NOMO-1 (cell line): Measurements from ENCODE around the gene ZNF480.
"Not testable (repeated sequence)": the region's sequence is repeated elsewhere in the genome, so short reads cannot be mapped to it uniquely, and the experiment has no call there.

Source experiments
- DNase-seq, 2 experiments: peaks; one replicate each; lab custom pipeline; 2025; ENCODE audit not compliant: unreplicated experiment in 2 of 2; lab: John Stamatoyannopoulos, UW

ZNF480 gene

DNA sequence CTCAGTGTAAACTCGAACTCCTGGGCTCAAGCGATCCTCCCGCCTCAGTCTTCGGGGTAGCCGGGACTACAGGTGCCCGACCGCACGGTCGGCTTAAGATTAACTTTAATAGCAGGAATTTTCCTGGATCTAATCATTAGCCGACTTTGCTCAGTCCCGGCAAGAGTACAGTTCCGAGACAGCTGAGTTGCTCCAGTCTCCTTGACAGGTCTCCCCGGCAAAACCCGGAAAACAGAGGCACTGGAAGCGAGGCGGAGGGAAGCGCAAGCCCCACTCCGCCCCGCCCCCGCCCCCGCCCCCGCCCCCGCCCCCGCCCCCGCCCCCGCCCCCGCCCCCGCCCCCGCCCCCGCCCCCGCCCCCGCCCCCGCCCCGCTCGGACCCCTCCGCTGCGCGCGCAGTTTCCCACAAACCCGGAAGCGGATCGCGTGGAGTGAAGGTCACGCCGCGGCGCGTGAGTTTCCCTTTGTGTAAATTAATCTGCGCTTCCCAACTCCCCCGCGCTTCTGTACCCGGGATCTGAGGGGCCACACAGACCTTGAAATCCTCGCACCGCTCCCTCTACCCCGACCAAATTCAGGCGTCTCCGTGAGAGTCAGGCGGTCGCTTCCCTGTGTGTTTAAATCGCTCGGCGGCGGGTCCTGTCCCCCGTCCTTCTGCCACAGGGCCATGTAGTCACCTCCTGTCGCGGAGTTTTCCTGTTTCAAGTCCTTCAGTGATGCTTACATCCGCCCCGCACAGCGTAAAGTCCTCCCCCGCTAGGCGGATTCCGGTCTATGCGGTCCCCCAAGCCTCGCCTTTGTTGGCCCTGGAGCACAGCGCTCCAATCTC, at the start of gene ZNF480:
Gene ZNF480 (plus strand): TSS at position 397 of the 828 bp plus-strand sequence. CDS start 3,244 bp downstream, outside the sequence.
- peak; percentile 73 to 82 for DNase-seq

DNA sequence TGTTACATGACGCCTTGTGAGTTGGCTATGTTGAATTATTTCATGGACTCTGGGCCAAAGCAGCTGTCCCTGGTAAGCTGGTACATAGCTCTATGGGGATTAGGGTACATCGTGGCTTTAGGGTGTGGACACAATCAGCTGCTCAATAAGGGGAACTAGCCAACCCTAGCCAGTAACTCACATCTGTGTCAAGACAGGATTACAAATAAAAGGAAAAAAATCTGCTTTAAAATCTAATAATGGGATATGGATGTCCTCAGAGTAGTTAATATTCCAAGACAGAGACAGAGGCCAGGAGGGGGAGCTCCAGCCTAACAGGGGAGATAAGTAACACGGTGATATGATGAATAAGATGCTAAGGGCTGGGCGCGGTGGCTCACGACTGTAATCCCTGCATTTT, 48.7 kb upstream of the ZNF480 start:
- peak in 1 of 2 experiments; percentile 8 for DNase-seq

DNA sequence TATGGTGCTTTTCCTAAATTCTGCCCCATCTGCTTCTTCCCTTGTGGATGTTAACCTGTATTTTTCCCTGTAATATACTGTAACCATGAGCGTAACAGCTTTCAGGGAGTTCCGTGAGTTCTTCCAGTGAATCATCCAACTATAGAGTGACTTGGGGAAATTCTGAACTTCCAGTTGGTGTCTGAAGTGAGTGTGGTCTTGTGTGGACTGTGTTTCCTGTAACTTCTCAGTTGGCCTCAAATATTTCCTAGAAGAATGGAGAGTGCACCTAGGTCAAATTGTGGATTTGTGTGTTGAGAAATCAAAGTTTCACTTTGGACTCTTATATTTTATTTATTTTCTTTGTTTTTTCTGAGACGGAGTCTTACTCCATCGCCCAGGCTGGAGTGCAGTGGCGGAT, 38.5 kb upstream of the ZNF480 start:
- DNase-seq = no peak

DNA sequence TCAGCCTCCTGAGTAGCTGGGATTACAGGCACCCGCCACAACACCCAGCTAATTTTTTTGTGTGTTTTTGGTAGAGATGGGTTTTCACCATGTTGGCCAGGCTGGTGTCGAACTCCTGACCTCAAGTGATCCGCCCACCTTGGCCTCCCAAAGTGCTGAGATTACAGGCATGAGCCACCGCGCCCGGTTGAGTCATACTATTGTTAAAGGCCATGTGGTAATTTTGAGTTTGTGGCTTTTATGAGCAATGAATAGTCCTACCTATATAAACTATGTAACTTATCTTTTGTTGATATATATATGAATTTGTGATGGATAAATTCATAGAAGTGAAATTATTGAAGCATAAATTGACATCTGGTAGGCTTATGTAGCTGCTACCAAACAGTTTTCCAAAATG, 31.4 kb upstream of the ZNF480 start:
- not testable (repeated sequence) for DNase-seq

DNA sequence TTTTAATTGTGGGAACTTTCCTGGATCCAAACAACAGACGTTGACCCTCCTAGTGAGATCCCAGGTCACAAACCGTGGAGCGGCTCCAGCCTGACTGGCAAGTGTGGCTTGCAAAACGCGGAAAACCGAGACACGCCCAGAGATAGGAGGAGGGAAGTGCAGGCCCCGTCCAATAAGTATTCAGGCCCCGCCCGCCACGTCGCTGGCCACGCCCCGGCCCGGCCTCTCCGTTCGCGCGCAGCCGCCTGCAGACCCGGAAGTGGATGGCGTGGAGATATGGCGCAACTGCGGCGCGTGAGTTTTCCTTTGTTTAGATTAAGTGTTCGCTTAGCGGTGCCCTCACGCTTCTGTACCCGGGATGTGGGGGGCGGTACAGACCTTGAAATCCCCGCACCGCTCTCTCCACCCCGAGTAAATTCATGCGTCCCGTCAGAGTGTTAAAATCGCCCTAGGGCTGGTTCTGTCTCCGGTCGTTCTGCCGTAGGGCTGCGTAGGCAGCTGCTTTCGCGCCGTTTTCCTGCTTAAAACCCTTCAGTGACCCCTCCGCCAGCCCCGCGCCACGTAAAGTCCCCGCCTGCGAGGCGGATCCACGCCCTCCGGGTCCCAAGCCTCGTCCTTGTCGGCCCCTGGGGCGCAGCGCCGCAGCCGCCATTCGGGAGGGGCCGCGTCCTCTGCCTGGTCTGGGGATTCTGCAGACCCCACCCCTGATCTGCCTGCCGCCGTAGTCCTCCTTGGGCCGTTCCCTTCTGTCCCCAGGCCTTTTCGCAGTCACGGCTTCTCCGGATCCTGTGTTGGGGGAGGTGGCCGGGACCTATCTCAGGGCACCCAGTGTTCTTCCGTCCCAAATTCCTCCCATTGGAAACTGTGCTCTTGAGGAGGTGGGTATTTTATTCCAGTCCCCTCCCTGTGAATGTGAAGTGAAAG, 27.4 kb upstream of the ZNF480 start, which contains the start of gene ZNF766:
Gene ZNF766 (plus strand): TSS at position 250 of the 924 bp plus-strand sequence. CDS start 27 bp downstream, at position 277.
- DNase-seq = peak; percentile 94 to 97

DNA sequence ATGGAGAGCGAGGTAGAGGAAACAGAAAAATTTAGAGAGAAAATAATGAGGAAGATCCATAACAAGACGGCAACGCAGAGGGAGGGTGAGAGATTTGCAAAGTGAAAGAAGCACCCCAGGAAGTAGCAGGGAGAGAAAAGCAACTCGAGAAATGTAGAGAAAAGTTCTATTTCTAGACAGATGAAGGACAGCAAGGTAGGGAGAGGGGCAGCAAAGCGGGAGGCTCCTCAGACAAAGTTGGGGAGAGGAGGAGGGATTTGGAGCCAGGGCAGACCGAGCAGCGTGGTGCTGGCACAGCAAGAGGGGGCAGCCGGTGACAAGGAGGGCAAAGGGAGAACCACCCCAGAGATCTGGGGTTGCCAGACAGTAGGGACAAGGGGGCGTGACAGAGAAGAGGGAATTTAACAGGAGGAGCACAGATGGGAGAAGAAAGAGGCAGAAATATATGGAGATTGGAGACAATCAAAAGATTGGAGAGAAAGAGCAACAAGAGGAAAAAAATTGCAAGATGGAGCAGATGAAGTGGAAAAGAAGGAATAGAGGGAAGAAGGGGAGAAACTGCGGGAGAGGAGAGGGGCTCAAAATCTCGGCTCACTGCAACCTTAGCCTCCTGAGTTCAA, 26.6 kb upstream of the ZNF480 start:
- DNase-seq = peak in 1 of 2 experiments; percentile 49

GRCh38 chr19:52273301-52273700, 23.7 kb upstream of the ZNF480 start:
- DNase-seq = no peak

- DNase-seq = no peak
These were observed 22.8 kb upstream of the ZNF480 start for GRCh38 chr19:52274191-52274590.

GRCh38 chr19:52275988-52276387, 21.0 kb upstream of the ZNF480 start:
- DNase-seq = no peak

DNA sequence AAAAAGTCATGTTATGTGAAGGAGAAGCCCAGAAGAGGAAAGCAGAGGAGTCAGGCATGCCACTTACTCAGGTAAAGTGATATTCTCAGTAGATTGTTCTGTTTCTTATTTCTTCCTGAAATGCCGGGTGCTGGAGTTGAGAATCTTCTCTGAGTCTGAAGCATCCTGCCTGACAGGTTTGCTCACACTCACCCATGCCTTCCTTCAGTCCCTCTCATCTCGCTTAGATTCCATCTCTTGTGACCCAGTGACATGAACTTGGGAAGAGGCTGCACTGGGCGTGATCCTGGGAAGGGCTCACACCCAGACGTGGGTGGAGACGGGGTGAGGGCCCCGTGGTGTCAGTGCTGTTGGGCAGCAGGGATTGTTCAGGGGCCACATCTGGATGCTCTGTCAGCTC, 19.5 kb upstream of the ZNF480 start:
- no peak for DNase-seq

DNA sequence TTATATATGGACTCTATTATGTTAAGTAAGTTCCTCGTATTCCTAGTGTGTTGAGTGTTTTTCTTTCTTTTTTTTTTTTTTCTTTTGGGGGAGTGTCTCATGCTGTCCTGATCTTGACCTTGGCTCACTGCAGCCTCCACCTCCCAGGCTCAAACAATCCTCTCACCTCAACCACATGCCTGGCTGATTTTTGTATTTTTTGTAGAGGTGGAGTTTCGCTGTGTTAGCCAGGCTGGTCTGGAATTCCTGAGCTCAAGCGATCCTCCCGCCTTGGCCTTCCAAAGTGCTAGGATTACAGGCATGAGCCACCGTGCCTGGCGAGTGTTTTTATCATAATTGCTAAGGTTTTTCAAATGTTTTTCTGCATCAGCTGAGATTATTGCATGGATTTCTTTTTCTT, 10.7 kb upstream of the ZNF480 start:
- DNase-seq = no peak

DNA sequence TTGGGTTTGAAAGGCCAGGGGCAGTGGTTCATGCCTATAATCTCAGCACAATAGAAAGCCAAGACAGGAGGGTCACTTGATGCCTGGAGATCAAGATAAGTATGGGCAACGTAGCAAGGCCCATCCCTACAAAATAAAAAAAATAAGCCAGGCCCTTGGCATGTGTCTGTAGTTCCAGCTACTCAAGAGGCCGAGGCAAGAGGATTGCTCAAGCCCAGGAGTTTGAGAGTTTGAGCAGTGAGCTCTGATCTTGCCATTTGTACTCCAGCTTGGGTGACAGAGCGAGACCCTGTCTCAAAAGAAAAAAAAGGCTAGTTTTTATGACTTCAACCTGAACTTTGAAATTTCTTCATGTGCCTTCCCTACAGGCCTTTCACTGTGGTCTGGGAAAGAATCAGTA, 5.2 kb upstream of the ZNF480 start:
- DNase-seq = no peak

GRCh38 chr19:52292946-52293345, 4.0 kb upstream of the ZNF480 start:
- not testable (repeated sequence) for DNase-seq

DNA sequence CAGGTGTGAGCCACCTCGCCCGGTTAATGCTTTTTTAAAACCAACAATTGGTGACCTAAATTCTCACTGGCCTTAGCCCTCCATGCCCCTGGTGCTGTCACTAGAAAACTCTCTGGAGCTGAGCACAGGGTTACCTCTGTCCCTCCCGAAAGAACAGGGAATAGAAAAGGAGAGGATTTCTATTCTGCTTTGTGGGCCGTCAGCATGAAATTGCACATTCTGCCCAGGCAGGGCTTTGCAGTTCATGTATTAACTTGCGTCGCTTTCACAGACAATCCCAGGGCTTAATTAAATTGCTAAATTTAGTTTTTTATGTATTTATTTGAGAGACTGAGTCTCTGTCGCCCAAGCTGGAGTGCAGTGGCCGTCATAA, 583 bp upstream of the ZNF480 start:
- peak in 1 of 2 experiments; percentile 46 for DNase-seq

- peak; percentile 6 to 40 for DNase-seq
These were observed 814 bp downstream of the ZNF480 start for GRCh38 chr19:52297601-52298364.

DNA sequence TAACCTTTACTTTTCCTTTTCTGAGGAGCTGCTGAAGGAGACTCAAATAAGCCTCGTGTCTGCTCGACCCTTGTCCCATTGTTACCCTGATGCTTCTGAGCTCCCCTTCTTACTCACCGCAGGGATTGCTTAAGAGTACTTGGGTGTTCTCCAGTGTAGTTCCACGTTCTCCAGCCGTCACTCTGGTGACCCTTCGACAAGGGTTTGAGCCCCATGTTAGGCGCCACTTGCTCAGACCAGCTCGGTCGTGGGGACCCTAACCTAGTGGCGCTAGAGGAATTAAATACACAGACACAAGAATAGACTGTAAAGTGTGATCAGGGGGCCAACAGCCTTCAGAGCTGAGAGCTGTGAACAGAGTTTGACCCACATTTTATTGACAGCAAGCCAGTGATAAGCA, 10.3 kb downstream of the ZNF480 start:
- DNase-seq = no peak

DNA sequence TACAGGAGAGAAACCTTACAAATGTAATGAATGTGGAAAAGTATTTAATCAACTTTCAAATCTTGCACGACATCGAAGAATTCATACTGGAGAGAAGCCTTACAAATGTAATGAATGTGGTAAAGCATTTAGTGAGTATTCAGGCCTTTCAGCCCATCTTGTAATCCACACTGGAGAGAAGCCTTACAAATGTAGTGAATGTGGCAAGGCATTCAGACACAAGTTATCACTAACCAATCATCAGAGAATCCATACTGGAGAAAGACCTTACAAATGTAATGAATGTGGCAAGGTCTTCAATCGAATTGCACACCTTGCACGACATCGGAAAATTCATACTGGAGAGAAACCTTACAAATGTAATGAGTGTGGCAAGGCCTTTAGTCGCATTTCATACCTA, 25.5 kb downstream of the ZNF480 start:
- DNase-seq = no peak

- no peak for DNase-seq
These were observed 34.8 kb downstream of the ZNF480 start for GRCh38 chr19:52331757-52332156.

DNA sequence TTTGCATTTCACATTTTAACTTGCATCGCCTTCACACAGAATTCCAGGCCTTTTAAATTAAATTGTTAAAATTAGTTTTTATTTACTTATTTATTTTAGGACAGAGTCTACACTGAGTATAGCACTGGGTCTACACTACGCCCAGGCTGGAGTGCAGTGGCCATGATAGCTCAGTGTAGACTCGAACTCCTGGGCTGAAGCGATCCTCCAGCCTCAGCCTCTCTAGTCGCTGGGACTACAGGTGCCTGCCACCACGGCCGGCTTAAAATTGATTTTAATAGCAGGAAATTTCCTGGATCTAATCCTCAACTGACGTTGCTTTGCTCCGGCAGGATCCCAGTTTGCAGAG, 38.8 kb downstream of the ZNF480 start:
- DNase-seq = no peak

DNA sequence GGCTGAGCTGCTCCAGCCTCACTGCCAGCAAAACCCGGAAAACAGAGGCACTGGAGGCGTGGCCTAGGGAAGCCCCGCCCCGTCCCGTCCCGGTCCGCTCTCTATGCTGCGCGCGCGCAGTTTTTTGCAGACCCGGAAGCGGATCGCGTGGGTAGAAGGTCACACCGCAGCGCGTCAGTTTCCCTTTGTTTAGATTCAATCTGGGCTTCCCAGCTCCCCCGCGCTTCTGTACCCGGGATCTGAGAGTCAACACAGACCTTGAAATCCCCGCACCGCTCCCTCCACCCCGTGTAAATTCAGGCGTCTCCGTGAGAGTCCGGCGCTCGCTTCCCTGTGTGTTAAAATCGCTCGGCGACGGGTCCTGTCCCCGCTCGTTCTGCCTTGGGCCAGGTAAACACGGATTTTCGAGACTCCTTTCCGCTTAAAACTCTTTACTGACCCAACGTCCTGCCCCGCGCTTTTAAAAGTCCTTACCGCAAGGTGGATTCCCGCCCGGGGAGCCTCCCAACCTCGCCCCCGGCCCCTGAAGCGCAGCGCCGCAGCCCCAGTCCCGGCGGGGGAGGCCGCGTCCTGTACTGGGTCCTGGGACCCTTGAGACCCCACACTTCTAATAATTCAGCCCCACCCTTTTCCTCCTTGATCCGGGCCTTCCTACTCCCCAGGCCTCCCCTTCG, 39.3 kb downstream of the ZNF480 start, which contains the start of gene ZNF610:
Gene ZNF610 (plus strand): TSS at position 127 of the 674 bp plus-strand sequence. CDS start 12,930 bp downstream, outside the sequence.
- DNase-seq = no peak
